MM.1S (cell line): ENCODE results near the gene ADAP1.

Experiments
- DNase-seq: peaks from one replicate; pipeline ENCODE4 v3.0.0-alpha.2; 2015
- H2AFZ ChIP-seq: fragments of 300-600 bp; sonication (generic); 2 replicates; pipeline ENCODE4 v1.6.0; 2016; ENCODE audit warnings: antibody characterized with exemption, low read length
- H3F3A ChIP-seq: fragments of 300-600 bp; sonication (generic); 2 replicates; pipeline ENCODE4 v1.6.1; 2016; ENCODE audit warnings: mild to moderate bottlenecking, antibody characterized with exemption, low read length, moderate library complexity, mixed read lengths; ENCODE audit not compliant: insufficient read depth
- H3K27ac ChIP-seq: fragments of 300-600 bp; sonication (generic); 2 replicates; pipeline ENCODE4 v1.5.1; 2016; ENCODE audit warnings: mild to moderate bottlenecking, low read length
- H3K27me3 ChIP-seq: fragments of 300-600 bp; sonication (generic); replicated peaks from 2 replicates; pipeline ENCODE4 v1.6.0; 2016; ENCODE audit warnings: low read length; ENCODE audit not compliant: insufficient read depth
- H3K36me3 ChIP-seq: fragments of 300-600 bp; sonication (generic); replicated peaks from 2 replicates; pipeline ENCODE4 v1.6.1; 2016; ENCODE audit warnings: mild to moderate bottlenecking, low read length, mixed read lengths; ENCODE audit not compliant: insufficient read depth
- H3K4me1 ChIP-seq: fragments of 300-600 bp; sonication (generic); 2 replicates; pipeline ENCODE4 v1.6.1; 2016; ENCODE audit warnings: low read length, mixed read lengths
- H3K4me2 ChIP-seq: fragments of 300-600 bp; sonication (generic); 2 replicates; pipeline ENCODE4 v1.6.0; 2016; ENCODE audit warnings: low read depth, low read length
- H3K4me3 ChIP-seq: fragments of 300-600 bp; sonication (generic); 2 replicates; pipeline ENCODE4 v1.5.1; 2016; ENCODE audit warnings: low read length, mixed read lengths
- H3K79me2 ChIP-seq: fragments of 300-600 bp; sonication (generic); 2 replicates; pipeline ENCODE4 v1.6.1; 2016; ENCODE audit warnings: mixed run types, low read length, mixed read lengths
- H3K9ac ChIP-seq: fragments of 300-600 bp; sonication (generic); 2 replicates; pipeline ENCODE4 v1.6.1; 2016; ENCODE audit warnings: low read length, mixed read lengths
- H3K9me2 ChIP-seq: fragments of 300-600 bp; sonication (generic); replicated peaks from 2 replicates; pipeline ENCODE4 v1.6.1; 2016; ENCODE audit warnings: mild to moderate bottlenecking, low read length, mixed read lengths; ENCODE audit not compliant: insufficient read depth
- H3K9me3 ChIP-seq: fragments of 300-600 bp; sonication (generic); replicated peaks from 2 replicates; pipeline ENCODE4 v1.6.1; 2016; ENCODE audit warnings: mild to moderate bottlenecking, low read length, mixed read lengths; ENCODE audit not compliant: insufficient read depth
- H4K20me1 ChIP-seq: fragments of 300-600 bp; sonication (generic); 2 replicates; pipeline ENCODE4 v1.6.1; 2016; ENCODE audit warnings: mild to moderate bottlenecking, low read length, moderate library complexity, mixed read lengths; ENCODE audit not compliant: insufficient read depth
- CTCF ChIP-seq: fragments of 300-600 bp; sonication (generic); IDR thresholded peaks from 2 replicates; pipeline ENCODE4 v1.5.1; 2016; ENCODE audit warnings: antibody characterized with exemption, low read length, mixed read lengths
- EZH2 ChIP-seq: fragments of 300-600 bp; sonication (generic); optimal IDR thresholded peaks from 2 replicates; pipeline ENCODE3; 2017; ENCODE audit warnings: low read depth, mild to moderate bottlenecking, antibody characterized with exemption, low read length, mixed read lengths
- EZH2phosphoT487 ChIP-seq: fragments of 300-600 bp; sonication (generic); IDR thresholded peaks from 2 replicates; pipeline ENCODE4 v1.6.1; 2018; ENCODE audit warnings: antibody characterized with exemption, low read length

Gene ADAP1

GRCh38 chr7:894927-895450, 59.5 kb downstream of the ADAP1 start:
- H3K4me3 ChIP-seq: no peak overlapping the region
- H3K4me2 ChIP-seq: no peak overlapping the region
- H3K9ac ChIP-seq: no peak overlapping the region
- H3K4me1 ChIP-seq: no peaks in the 10 kb centered on the region
- no peak for TF ChIP-seq EZH2phosphoT487
- no peak for TF ChIP-seq EZH2
- H3K9me3 ChIP-seq: no peaks in the 10 kb centered on the region
- H3K36me3 ChIP-seq: peaks cover 13% of the 10 kb centered on the region
- no peak overlapping the region for H2AFZ ChIP-seq
- no peak for DNase-seq
- H3K27ac ChIP-seq: no peak overlapping the region
- H3K79me2 ChIP-seq: no peaks in the 10 kb centered on the region
- H3K27me3 ChIP-seq: no peaks in the 10 kb centered on the region
- H4K20me1 ChIP-seq: no peaks in the 10 kb centered on the region
- no peaks in the 10 kb centered on the region for H3K9me2 ChIP-seq
- H3F3A ChIP-seq: no peaks in the 10 kb centered on the region

- DNase-seq: no peak
- no peak overlapping the region for H2AFZ ChIP-seq
- no peaks in the 10 kb centered on the region for H3K9me2 ChIP-seq
- no peaks in the 10 kb centered on the region for H4K20me1 ChIP-seq
- TF ChIP-seq CTCF (no peak), EZH2phosphoT487 (no peak), EZH2 (no peak)
- no peaks in the 10 kb centered on the region for H3F3A ChIP-seq
- no peaks in the 10 kb centered on the region for H3K9me3 ChIP-seq
- no peak overlapping the region for H3K9ac ChIP-seq
- H3K36me3 ChIP-seq: peaks cover 13% of the 10 kb centered on the region
- H3K4me2 ChIP-seq: no peak overlapping the region
- H3K4me1 ChIP-seq: no peaks in the 10 kb centered on the region
- no peaks in the 10 kb centered on the region for H3K27me3 ChIP-seq
- H3K27ac ChIP-seq: no peak overlapping the region
- peaks cover 2% of the 10 kb centered on the region for H3K79me2 ChIP-seq
- no peak overlapping the region for H3K4me3 ChIP-seq
These were observed 60.2 kb downstream of the ADAP1 start for GRCh38 chr7:894164-894867.

GRCh38 chr7:893686-894085, 60.8 kb downstream of the ADAP1 start:
- Histone ChIP-seq H4K20me1 (no peaks in the 10 kb centered on the region), H2AFZ (no peak overlapping the region), H3K27ac (no peak overlapping the region), H3K4me1 (no peaks in the 10 kb centered on the region), H3K27me3 (no peaks in the 10 kb centered on the region), H3K9me3 (no peaks in the 10 kb centered on the region), H3K4me2 (no peak overlapping the region), H3F3A (no peaks in the 10 kb centered on the region), H3K79me2 (peaks cover 8% of the 10 kb centered on the region), H3K36me3 (peaks cover 13% of the 10 kb centered on the region), H3K4me3 (no peak overlapping the region), H3K9me2 (no peaks in the 10 kb centered on the region), H3K9ac (no peak overlapping the region)
- TF ChIP-seq EZH2phosphoT487 (no peak), EZH2 (no peak), CTCF (no peak)
- DNase-seq: no peak
